PC-9 (cell line): ENCODE data around the gene KCNAB2.

Experiments
- EZH2 ChIP-seq: fragments of 200-600 bp; sonication (generic); IDR thresholded peaks from 2 replicates; pipeline ENCODE4 v1.8.0; 2017; ENCODE audit warnings: antibody characterized with exemption, low read depth
- TF ChIP-seq, protein P1 (sequence below): fragments of 200-600 bp; sonication (generic); conservative IDR thresholded peaks from 2 replicates; pipeline ENCODE4 v1.6.1; 2017; ENCODE audit warnings: mixed run types, antibody characterized with exemption, mild to moderate bottlenecking, moderate library complexity

DNA sequence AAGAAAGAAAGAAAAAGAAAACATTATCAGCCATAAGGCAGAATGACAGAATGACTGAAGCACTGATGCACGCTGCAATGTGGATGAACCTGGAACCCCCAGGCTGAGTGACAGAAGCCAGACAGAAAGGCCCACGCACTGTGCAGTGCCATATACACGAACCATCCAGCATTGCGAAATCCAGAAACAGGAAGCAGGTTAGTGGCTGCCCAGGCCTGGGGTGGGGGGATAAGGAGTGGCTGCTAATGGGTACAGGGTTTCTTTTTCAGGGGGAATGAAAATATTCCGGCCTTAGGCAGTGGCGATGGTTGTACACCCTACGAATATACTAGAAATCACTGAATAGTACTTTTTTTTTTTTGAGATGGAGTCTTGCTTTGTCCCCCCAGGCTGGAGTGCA is 77.4 kb downstream of the KCNAB2 start:
- TF ChIP-seq, protein P1, sequence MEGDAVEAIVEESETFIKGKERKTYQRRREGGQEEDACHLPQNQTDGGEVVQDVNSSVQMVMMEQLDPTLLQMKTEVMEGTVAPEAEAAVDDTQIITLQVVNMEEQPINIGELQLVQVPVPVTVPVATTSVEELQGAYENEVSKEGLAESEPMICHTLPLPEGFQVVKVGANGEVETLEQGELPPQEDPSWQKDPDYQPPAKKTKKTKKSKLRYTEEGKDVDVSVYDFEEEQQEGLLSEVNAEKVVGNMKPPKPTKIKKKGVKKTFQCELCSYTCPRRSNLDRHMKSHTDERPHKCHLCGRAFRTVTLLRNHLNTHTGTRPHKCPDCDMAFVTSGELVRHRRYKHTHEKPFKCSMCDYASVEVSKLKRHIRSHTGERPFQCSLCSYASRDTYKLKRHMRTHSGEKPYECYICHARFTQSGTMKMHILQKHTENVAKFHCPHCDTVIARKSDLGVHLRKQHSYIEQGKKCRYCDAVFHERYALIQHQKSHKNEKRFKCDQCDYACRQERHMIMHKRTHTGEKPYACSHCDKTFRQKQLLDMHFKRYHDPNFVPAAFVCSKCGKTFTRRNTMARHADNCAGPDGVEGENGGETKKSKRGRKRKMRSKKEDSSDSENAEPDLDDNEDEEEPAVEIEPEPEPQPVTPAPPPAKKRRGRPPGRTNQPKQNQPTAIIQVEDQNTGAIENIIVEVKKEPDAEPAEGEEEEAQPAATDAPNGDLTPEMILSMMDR = no peak
- no peak for TF ChIP-seq EZH2
